ENCODE measurements around the gene NLRP3.

GRCh38 chr1:247409869-247410544 is 6.0 kb upstream of the NLRP3 start:
- TF ChIP-seq CTCF (conservative IDR thresholded peaks at IDR 0.05; ENCODE audit: low read depth in 2 of 2) (no peak), JUNB (IDR thresholded peaks at IDR 0.05; ENCODE audit: unreplicated experiment) (no peak), REST (IDR thresholded peaks at IDR 0.05; ENCODE audit: unreplicated experiment) (no peak), EZH2phosphoT487 (IDR thresholded peaks at IDR 0.05; ENCODE audit: unreplicated experiment) (no peak), ZNF462 (CRISPR knock-in tag; IDR thresholded peaks at IDR 0.05) (no peak)
